Thymus (tissue), 11 donors: ENCODE data around the gene PHLDA3. TPM values are rescaled to one million over a fixed set of nuclear protein-coding genes. Genes with fewer than 3 reads are reported as not detected.
"Not testable (repeated sequence)": the region's sequence is repeated elsewhere in the genome, so short reads cannot be mapped to it uniquely, and the experiment has no call there.

ENCODE experiments used
- DNase-seq, 9 donors: peaks; one replicate each; pipeline ENCODE4 v3.0.0-alpha.2; 2013; ENCODE audit warnings: low spot score in 9 of 9, low read depth in 6 of 9, missing footprints in 1 of 9
- H3K27ac ChIP-seq, 2 donors: one replicate each; pipeline ENCODE4 v1.5.1; 2013; ENCODE audit warnings: control low read depth in 1 of 2, low read depth in 1 of 2, low read length in 1 of 2, mild to moderate bottlenecking in 1 of 2, moderate library complexity in 1 of 2
- H3K27me3 ChIP-seq, 2 donors: one replicate each; pipeline ENCODE4 v1.5.1; 2013; ENCODE audit warnings: low read length in 1 of 2; ENCODE audit not compliant: control insufficient read depth in 2 of 2, insufficient read depth in 1 of 2
- H3K36me3 ChIP-seq, 2 donors: one replicate each; pipeline ENCODE4 v1.5.1; 2013; ENCODE audit warnings: low read length in 1 of 2, mild to moderate bottlenecking in 1 of 2, moderate library complexity in 1 of 2; ENCODE audit not compliant: control insufficient read depth in 2 of 2, insufficient read depth in 2 of 2
- H3K4me1 ChIP-seq, 2 donors: one replicate each; pipeline ENCODE4 v1.5.1; 2013; ENCODE audit warnings: low read length in 2 of 2; ENCODE audit not compliant: control insufficient read depth in 2 of 2, insufficient read depth in 2 of 2
- H3K4me3 ChIP-seq, 2 donors: one replicate each; pipeline ENCODE4 v1.5.1; 2013; ENCODE audit warnings: low read length in 2 of 2, control low read depth in 1 of 2, mild to moderate bottlenecking in 1 of 2
- H3K9me3 ChIP-seq, 2 donors: one replicate each; pipeline ENCODE4 v1.5.1; 2013; ENCODE audit warnings: low read length in 1 of 2, mild to moderate bottlenecking in 1 of 2; ENCODE audit not compliant: control insufficient read depth in 2 of 2, insufficient read depth in 1 of 2
- WGBS: extraction: QIAGEN DNeasy Blood & Tissue Kit; methylation state at CpG from one replicate; pipeline ENCODE4 v1.1.7; 2013; 5-methylcytosine and 5-hydroxymethylcytosine counted together
- polyA plus RNA-seq: library from polyadenylated mRNA; stranded (reverse); fragments of 200-250 nt; gene quantifications from one replicate; pipeline ENCODE4 v1.2.3, GENCODE V29; 2013
- total RNA-seq: library from RNA; stranded (reverse); fragments of 120-200 nt; gene quantifications from one replicate; pipeline ENCODE4 v1.2.4, GENCODE V29; 2013
- donor health status: healthy.

Gene PHLDA3
- total and polyA plus RNA-seq, 2 donors = 14.4 to 31.7 TPM

- Histone ChIP-seq H3K27me3 (no peaks in the 10 kb centered on the region), H3K27ac (peak overlapping the region in 1 of 2 donors; percentile 32), H3K36me3 (peaks cover 0 to 6% of the 10 kb centered on the region in 2 donors), H3K4me1 (peaks cover 2 to 13% of the 10 kb centered on the region in 2 donors), H3K9me3 (no peaks in the 10 kb centered on the region), H3K4me3 (no peak overlapping the region)
- DNase-seq = no peak
- 96% methylated on average over 8 of the region's 8 CpGs for WGBS
These were observed 31.0 kb upstream of the PHLDA3 start for GRCh38 chr1:201499795-201500669.

GRCh38 chr1:201499191-201499590 is 30.2 kb upstream of the PHLDA3 start:
- DNase-seq = no peak
- WGBS = 97% methylated on average over 3 of the region's 3 CpGs
- Histone ChIP-seq H3K4me1 (peaks cover 2 to 20% of the 10 kb centered on the region in 2 donors), H3K27me3 (no peaks in the 10 kb centered on the region), H3K4me3 (no peak overlapping the region), H3K36me3 (peaks cover 0 to 6% of the 10 kb centered on the region in 2 donors), H3K9me3 (no peaks in the 10 kb centered on the region), H3K27ac (no peak overlapping the region)

GRCh38 chr1:201498621-201499020 is 29.6 kb upstream of the PHLDA3 start:
- no peaks in the 10 kb centered on the region for H3K27me3 ChIP-seq
- H3K9me3 ChIP-seq = no peaks in the 10 kb centered on the region
- H3K4me1 ChIP-seq = peaks cover 2 to 22% of the 10 kb centered on the region in 2 donors
- no peak overlapping the region for H3K27ac ChIP-seq
- 98% methylated on average over 8 of the region's 8 CpGs for WGBS
- H3K4me3 ChIP-seq = no peak overlapping the region
- no peak for DNase-seq
- peaks cover 0 to 7% of the 10 kb centered on the region in 2 donors for H3K36me3 ChIP-seq

- DNase-seq = no peak
- Histone ChIP-seq H3K27ac (no peak overlapping the region), H3K4me1 (peaks cover 2 to 22% of the 10 kb centered on the region in 2 donors), H3K27me3 (no peaks in the 10 kb centered on the region), H3K4me3 (no peak overlapping the region), H3K9me3 (peaks cover 0 to under 1% of the 10 kb centered on the region in 2 donors), H3K36me3 (peaks cover 0 to 8% of the 10 kb centered on the region in 2 donors)
- 97% methylated on average over 16 of the region's 16 CpGs for WGBS
These were observed 29.0 kb upstream of the PHLDA3 start for GRCh38 chr1:201497935-201498509.

GRCh38 chr1:201496296-201496690 is 27.3 kb upstream of the PHLDA3 start:
- no peak overlapping the region for H3K4me3 ChIP-seq
- H3K4me1 ChIP-seq = peaks cover 0 to 22% of the 10 kb centered on the region in 2 donors
- DNase-seq = no peak
- H3K36me3 ChIP-seq = peaks cover 0 to 8% of the 10 kb centered on the region in 2 donors
- H3K27me3 ChIP-seq = no peaks in the 10 kb centered on the region
- peaks cover 0 to 4% of the 10 kb centered on the region in 2 donors for H3K9me3 ChIP-seq
- 96% methylated on average over 8 of the region's 8 CpGs for WGBS
- peak overlapping the region in 1 of 2 donors; percentile 46 for H3K27ac ChIP-seq

- Histone ChIP-seq H3K36me3 (peaks cover 0 to 8% of the 10 kb centered on the region in 2 donors), H3K9me3 (peaks cover 0 to 4% of the 10 kb centered on the region in 2 donors), H3K27ac (peak overlapping the region; percentile 25 to 46), H3K4me3 (no peak overlapping the region), H3K4me1 (peaks cover 0 to 19% of the 10 kb centered on the region in 2 donors), H3K27me3 (no peaks in the 10 kb centered on the region)
- WGBS = 95% methylated on average over 11 of the region's 11 CpGs
- DNase-seq = no peak
These were observed 26.7 kb upstream of the PHLDA3 start for GRCh38 chr1:201495551-201496295.

GRCh38 chr1:201493757-201494617 is 25.0 kb upstream of the PHLDA3 start:
- Histone ChIP-seq H3K36me3 (peaks cover 0 to 9% of the 10 kb centered on the region in 2 donors), H3K9me3 (peaks cover 0 to 4% of the 10 kb centered on the region in 2 donors), H3K27ac (peak overlapping the region in 1 of 2 donors; percentile 19), H3K27me3 (no peaks in the 10 kb centered on the region), H3K4me1 (peaks cover 0 to 16% of the 10 kb centered on the region in 2 donors), H3K4me3 (no peak overlapping the region)
- DNase-seq = no peak
- 80% methylated on average over 15 of the region's 15 CpGs for WGBS

GRCh38 chr1:201493026-201493656 is 24.2 kb upstream of the PHLDA3 start:
- 98% methylated on average over 3 of the region's 3 CpGs for WGBS
- not testable (repeated sequence) for H3K4me3 ChIP-seq, H3K36me3 ChIP-seq, DNase-seq, H3K9me3 ChIP-seq, H3K27me3 ChIP-seq, H3K27ac ChIP-seq
- peaks cover 0 to 16% of the 10 kb centered on the region in 2 donors for H3K4me1 ChIP-seq
